Adrenal gland (tissue), 12 donors: ENCODE measurements around the gene HMCN2. TPM values are rescaled to one million over a fixed set of nuclear protein-coding genes. Genes with fewer than 3 reads are reported as not detected.

Experiments
- DNase-seq, 7 donors: peaks; one replicate each; pipeline ENCODE4 v3.0.0-alpha.2; 2019 to 2020
- H3K27ac ChIP-seq, 5 donors: fragments of 200-600 bp; sonication (generic) in 4 of 5; 1 replicate in 3 of 5; 2 replicates in 2 of 5; pipeline versions ENCODE4 v1.5.1 to v1.8.0; 2016 to 2020; ENCODE audit warnings: mild to moderate bottlenecking in 1 of 5
- H3K27me3 ChIP-seq: fragments of 200-600 bp; 2 replicates; pipeline ENCODE4 v1.8.0; 2021
- H3K36me3 ChIP-seq, 2 donors: fragments of 200-600 bp; replicated peaks in 1 of 2; 1 replicate in 1 of 2; 2 replicates in 1 of 2; pipeline versions ENCODE4 v1.5.1 to v1.8.0; 2018 to 2022
- H3K4me1 ChIP-seq, 2 donors: fragments of 200-600 bp; replicated peaks in 1 of 2; 1 replicate in 1 of 2; 2 replicates in 1 of 2; pipeline versions ENCODE4 v1.5.1 to v1.8.0; 2018 to 2021
- H3K4me3 ChIP-seq, 4 donors: fragments of 200-600 bp; sonication (generic) in 3 of 4; one replicate each; pipeline ENCODE4 v1.5.1; 2016 to 2018
- H3K9me3 ChIP-seq, 3 donors: fragments of 200-600 bp; sonication (generic) in 1 of 3; replicated peaks in 1 of 3; 1 replicate in 2 of 3; 2 replicates in 1 of 3; pipeline versions ENCODE4 v1.5.1 to v1.8.0; 2016 to 2021
- POLR2A ChIP-seq, 2 donors: fragments of 450-650 bp; IDR thresholded peaks; one replicate each; pipeline ENCODE4 v1.6.1; 2017; ENCODE audit warnings: antibody characterized with exemption in 2 of 2, mild to moderate bottlenecking in 2 of 2, moderate library complexity in 1 of 2
- WGBS, 4 donors: extraction: QIAGEN DNeasy Blood & Tissue Kit in 2 of 4; methylation state at CpG; one replicate each; pipeline versions ENCODE4 v1.1.5 to v1.1.7; 2013 to 2017; 5-methylcytosine and 5-hydroxymethylcytosine counted together
- intact Hi-C, 2 donors: fragments of 100-400 bp; cut with DNase I; formaldehyde crosslinking; loops; one replicate each; pipeline versions ENCODE4 v1.14.1 to v1.15.0; 2022 to 2023
- polyA plus RNA-seq, 3 donors: library from polyadenylated mRNA; stranded (reverse); fragments of 200-250 nt in 2 of 3; fragments of 350-450 nt in 1 of 3; fragmentation: Illumina TruSeq in 1 of 3; extraction: RNeasy Lipid Tissue Mini Kit (QIAGEN cat#74804) in 1 of 3; gene quantifications; one replicate each; pipeline ENCODE4 v1.2.3, GENCODE V29; 2013 to 2014
- total RNA-seq, 9 donors: library from RNA; depleted of rRNA in 4 of 9; stranded (reverse); fragments of >200 nt in 4 of 9; fragments of 120-200 nt in 1 of 9; fragmentation: NEBNext Ultra II Directional in 1 of 9; extraction: Animal tissue kit (Norgen Biotek cat#: 25700) in 1 of 9; gene quantifications; one replicate each; pipeline versions ENCODE4 v1.1.0 to v1.2.4, GENCODE V29; 2013 to 2023
- TF ChIP-seq, protein P1 (sequence below), 6 experiments: fragments of 450-650 bp in 4 of 6; fragments of 200-600 bp in 2 of 6; sonication (generic) in 1 of 6; IDR thresholded peaks; 1 replicate in 5 of 6; 2 replicates in 1 of 6; pipeline versions ENCODE4 v1.5.1 to v1.8.0; 2016 to 2021; ENCODE audit warnings: antibody characterized with exemption in 6 of 6, mild to moderate bottlenecking in 2 of 6, moderate library complexity in 1 of 6
- donor health status: healthy with polysubstance abuse.
- donor health status: Bipolar disorder and iron deficiency.
- donor health status: DM: yes; HTN: yes; CAD: no.
- donor health status: DM: no; HTN: no; CAD: no.
- donor health status: DM: no; HTN: no; CAD: no.
- donor health status: DM: yes; HTN: yes; CAD: no.

HMCN2 gene
- total and polyA plus RNA-seq, 12 donors, result 0.05 to 25.8 (median 0.42) TPM; not detected in 1

DNA sequence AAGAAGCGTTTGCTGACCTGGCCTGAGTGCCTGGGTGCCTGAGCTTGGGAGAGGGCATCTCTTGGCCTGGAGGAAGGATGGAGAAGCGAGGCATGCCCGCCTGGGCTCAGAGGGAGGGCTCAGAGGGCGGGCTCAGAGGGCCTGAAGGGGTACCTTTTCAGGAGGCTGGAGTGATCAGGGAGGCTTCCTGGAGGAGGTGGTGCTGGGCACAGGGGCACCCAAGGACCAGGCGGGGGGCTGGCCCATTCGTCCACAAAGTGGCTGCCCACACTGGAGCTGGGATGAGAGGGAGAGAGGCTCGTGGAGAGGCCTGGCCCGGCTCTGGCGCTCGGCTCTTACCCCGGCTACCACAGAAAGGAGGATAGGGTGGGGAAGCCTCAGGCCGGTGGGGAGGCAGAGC, 212.0 kb downstream of the HMCN2 start:
- no peaks in the 10 kb centered on the region for H3K27me3 ChIP-seq
- WGBS, 4 donors, result 84 to 98% (median 93%) methylated on average over 10 to 12 of the region's 12 CpGs
- H3K4me3 ChIP-seq, result no peak overlapping the region
- no peaks in the 10 kb centered on the region for H3K9me3 ChIP-seq
- no peak for DNase-seq
- no peaks in the 10 kb centered on the region for H3K4me1 ChIP-seq
- TF ChIP-seq, protein P1, sequence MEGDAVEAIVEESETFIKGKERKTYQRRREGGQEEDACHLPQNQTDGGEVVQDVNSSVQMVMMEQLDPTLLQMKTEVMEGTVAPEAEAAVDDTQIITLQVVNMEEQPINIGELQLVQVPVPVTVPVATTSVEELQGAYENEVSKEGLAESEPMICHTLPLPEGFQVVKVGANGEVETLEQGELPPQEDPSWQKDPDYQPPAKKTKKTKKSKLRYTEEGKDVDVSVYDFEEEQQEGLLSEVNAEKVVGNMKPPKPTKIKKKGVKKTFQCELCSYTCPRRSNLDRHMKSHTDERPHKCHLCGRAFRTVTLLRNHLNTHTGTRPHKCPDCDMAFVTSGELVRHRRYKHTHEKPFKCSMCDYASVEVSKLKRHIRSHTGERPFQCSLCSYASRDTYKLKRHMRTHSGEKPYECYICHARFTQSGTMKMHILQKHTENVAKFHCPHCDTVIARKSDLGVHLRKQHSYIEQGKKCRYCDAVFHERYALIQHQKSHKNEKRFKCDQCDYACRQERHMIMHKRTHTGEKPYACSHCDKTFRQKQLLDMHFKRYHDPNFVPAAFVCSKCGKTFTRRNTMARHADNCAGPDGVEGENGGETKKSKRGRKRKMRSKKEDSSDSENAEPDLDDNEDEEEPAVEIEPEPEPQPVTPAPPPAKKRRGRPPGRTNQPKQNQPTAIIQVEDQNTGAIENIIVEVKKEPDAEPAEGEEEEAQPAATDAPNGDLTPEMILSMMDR (IDR thresholded peaks at IDR 0.05), result no peak
- TF ChIP-seq POLR2A (IDR thresholded peaks at IDR 0.05), result no peak
- no peaks in the 10 kb centered on the region for H3K36me3 ChIP-seq
- intact Hi-C loops, result no loop called here
- no peak overlapping the region for H3K27ac ChIP-seq

- no peak overlapping the region for H3K4me3 ChIP-seq
- 82 to 93% (median 92%) methylated on average over 4 to 9 of the region's 9 CpGs for WGBS, 4 donors
- no peaks in the 10 kb centered on the region for H3K27me3 ChIP-seq
- intact Hi-C loops, result no loop called here
- no peaks in the 10 kb centered on the region for H3K4me1 ChIP-seq
- H3K27ac ChIP-seq, result no peak overlapping the region
- TF ChIP-seq, protein P1 (IDR thresholded peaks at IDR 0.05), result no peak
- TF ChIP-seq POLR2A (IDR thresholded peaks at IDR 0.05), result no peak
- no peaks in the 10 kb centered on the region for H3K9me3 ChIP-seq
- no peaks in the 10 kb centered on the region for H3K36me3 ChIP-seq
- DNase-seq, result no peak
These were observed 212.6 kb downstream of the HMCN2 start for GRCh38 chr9:130478152-130478551.

GRCh38 chr9:130478736-130479575, 213.4 kb downstream of the HMCN2 start:
- Histone ChIP-seq H3K9me3 (no peaks in the 10 kb centered on the region), H3K4me3 (no peak overlapping the region), H3K4me1 (no peaks in the 10 kb centered on the region), H3K27ac (no peak overlapping the region), H3K36me3 (no peaks in the 10 kb centered on the region), H3K27me3 (no peaks in the 10 kb centered on the region)
- intact Hi-C loops, result no loop called here
- DNase-seq, result no peak
- TF ChIP-seq, protein P1 (IDR thresholded peaks at IDR 0.05), result no peak
- TF ChIP-seq POLR2A (IDR thresholded peaks at IDR 0.05), result no peak
- 84 to 89% (median 87%) methylated on average over 24 to 35 of the region's 35 CpGs for WGBS, 4 donors

GRCh38 chr9:130479587-130479986, 214.0 kb downstream of the HMCN2 start:
- WGBS, 4 donors, result 82 to 92% (median 89%) methylated on average over 9 to 19 of the region's 19 CpGs
- Histone ChIP-seq H3K4me1 (no peaks in the 10 kb centered on the region), H3K9me3 (no peaks in the 10 kb centered on the region), H3K4me3 (no peak overlapping the region), H3K27me3 (no peaks in the 10 kb centered on the region), H3K27ac (no peak overlapping the region), H3K36me3 (no peaks in the 10 kb centered on the region)
- intact Hi-C loops, result no loop called here
- TF ChIP-seq, protein P1 (IDR thresholded peaks at IDR 0.05), result no peak
- no peak for TF ChIP-seq POLR2A (IDR thresholded peaks at IDR 0.05)
- DNase-seq, result no peak
